HG03439 (cell line): ENCODE results near the gene CFAP20.
"Not testable (repeated sequence)": the region's sequence is repeated elsewhere in the genome, so short reads cannot be mapped to it uniquely, and the experiment has no call there.

Experiments used
- ATAC-seq: cut with Tn5 transposase; IDR thresholded peaks from one replicate; pipeline ENCODE4 v1.9.1; 2021; ENCODE audit warnings: mild to moderate bottlenecking, moderate library complexity; ENCODE audit not compliant: unreplicated experiment

CFAP20 gene

DNA sequence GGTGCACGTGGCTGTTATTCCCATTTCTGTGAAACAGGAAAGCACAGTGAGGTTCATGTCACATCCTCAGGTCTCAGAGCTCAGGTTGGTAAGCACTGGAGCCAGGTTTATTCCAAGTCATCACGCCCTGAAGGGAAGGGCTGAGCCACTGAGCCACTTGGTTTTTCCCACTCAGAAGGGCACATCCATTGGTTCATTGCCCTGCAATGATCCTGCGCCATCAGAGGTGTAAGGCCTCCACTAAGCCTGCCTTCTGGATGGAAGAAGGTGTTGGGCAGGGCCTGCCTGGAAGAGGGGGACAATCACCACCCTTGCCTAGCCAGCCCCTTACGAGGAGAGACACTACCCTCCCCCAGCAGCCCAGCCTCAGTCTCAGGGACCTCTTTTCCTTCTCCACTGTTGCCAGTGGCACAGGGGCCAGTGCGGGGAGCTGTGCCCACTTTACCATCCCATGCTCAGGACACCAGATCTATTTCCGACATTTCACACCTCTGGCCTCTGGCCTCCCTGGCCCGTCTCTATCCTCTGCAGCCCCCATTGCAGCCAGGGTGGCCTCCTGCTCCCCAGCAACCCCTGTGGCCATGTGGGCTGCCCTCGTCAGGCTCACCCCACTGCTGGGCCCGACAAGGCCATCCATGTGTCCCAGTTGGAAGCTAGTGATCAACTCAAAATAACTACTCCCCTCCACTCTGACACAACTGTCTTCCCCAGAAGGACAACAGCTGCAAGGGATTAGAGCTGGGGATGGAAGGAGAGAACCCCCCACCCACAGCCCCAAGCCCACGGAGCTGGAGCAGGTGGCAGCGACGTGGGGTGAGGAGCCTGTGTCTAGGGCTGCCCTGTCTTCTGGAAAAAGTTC is 29.9 kb downstream of the CFAP20 start:
- ATAC-seq: no peak

DNA sequence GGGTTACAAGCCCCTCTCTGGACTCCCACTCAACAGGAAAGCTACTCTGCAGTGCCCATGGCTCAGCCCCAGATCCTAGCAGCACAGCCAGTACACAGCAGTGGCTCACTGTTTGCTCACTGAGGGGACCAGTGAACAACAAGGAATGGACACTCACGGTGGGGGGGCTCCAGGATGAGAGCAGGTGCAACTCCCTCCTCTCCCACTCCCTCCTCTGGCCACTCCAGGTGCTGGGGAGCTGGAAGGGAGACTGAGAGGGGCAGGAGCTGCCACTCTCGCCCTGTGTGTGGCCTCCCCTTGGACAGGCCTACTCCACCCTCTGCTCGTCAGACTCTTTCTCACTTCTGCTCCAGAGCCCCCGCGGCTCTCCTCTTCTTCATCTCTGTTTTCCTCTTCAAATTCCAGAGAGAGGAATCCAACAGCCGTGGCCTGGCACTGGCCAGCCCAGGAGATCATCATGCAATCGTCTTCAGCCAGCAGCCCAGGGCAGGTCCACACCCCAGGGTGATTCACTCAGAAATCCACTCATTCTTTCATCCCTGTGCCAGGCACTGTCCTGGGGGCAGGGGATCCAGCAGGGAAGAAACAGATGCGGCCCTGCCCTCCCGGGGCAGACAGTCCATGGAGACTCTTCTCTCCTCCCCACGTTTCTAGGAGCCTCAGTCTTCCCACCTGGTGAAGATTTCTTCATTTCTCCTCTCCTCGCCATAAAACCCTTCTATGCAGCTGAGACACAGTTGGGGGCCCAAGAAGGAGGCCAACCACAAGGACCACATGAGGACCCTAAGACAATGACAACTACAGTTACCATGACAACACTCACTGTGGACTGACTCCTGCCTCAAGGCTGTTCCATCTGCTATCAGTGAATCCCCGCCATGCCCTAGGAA is 30.7 kb downstream of the CFAP20 start:
- no peak for ATAC-seq

- no peak for ATAC-seq
These were observed 32.9 kb downstream of the CFAP20 start for GRCh38 chr16:58096249-58096648.

- not testable (repeated sequence) for ATAC-seq
These were observed 33.6 kb downstream of the CFAP20 start for GRCh38 chr16:58095575-58095960.

DNA sequence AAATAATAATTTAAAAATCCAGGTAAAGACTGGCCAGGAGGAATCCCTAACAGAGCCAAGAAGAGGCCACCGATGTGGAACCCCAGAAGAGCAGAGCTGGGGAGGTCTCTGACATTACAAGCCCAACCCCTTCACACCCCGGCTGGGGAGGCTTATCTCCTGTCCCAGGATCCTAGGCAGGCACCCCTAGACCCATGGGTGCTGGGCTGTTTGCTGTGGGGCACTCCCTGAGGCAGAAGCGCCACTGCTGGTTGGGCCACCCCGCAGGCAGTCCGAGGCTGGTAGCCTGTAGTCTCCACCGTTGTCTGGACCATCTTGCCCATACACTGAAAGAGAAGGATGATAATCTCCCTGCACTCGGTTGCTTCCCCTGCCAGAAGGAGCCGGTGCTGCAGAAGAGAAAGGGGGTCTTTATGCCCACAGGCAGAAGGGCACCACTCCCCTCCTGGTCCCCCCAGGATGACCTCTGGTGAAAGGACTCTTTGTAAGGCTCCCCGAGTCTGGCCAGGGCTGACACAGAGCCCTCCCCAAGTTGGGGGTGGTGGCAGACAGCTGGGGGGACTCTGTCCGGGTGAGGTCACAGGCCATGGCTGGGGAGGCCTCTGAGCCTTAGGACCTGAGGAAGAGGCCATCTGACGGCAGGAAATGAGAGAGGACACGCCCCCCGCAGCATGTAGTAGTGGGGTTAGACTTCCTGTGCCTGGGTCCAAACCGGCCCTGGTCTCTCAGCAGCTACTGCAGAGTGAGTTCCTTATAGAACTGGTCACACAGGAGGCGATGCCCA is 34.2 kb downstream of the CFAP20 start:
- ATAC-seq: no peak

DNA sequence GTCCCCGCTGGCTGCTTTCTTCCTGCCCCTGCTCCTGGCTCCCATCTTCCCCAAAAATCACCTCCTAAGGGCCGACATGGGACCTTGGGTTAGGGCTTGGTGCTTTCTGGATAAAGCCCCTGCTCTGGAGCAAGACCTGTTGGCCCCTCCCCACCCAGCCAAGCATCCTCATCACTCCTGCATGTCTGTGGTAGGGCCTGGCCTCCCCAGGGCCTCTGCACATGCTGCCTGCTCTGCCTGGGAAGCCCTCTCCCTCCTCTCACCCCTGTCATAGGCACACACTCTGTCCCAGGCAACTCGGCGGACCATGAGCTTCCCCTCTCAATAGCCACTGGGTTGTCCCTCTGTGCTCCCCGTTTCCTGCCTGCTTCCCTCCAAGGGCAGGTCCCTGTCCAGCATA is 35.2 kb downstream of the CFAP20 start:
- no peak for ATAC-seq

GRCh38 chr16:58090396-58090795 is 38.8 kb downstream of the CFAP20 start:
- not testable (repeated sequence) for ATAC-seq

GRCh38 chr16:58088091-58088490 is 41.1 kb downstream of the CFAP20 start:
- no peak for ATAC-seq

- ATAC-seq: no peak
These were observed 41.8 kb downstream of the CFAP20 start for GRCh38 chr16:58087209-58087913.

DNA sequence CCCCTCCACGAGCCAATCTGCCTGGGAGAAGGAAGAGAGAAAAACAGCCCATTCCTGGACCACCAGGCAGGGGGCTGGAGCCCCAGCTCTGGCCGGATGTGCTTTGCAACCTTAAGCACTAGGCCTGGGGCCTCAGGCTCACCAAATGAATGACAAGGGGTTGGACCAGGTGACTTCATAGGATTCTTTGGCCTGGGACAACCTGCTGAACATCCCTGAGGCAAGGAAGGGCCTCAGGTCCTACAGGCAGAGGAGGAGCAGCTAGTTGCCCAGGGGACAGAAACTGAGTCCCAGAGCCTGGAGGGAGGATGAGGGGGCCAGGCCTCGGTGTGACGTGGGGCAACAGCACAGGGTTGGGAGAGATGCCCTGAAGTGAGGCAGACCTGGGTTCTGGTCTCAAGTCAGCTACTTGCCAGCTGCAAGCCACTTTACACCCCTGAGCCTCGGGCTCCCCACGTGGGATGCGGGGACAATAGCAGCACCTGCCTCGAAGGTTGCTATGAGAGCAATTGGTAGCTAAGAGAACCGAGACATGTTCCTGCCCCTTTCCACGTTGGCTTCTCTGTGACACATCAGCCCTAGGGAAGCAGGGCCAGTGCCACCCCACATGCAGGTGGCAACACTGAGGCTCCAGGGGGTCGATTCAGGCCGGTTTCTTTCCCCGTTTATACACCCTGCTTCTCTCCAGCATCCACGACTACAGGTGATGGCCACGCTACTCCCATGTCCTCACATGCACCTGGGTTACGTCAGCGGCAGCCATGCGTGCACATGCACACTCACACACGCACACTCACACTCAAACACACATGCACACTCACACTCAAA is 42.6 kb downstream of the CFAP20 start:
- no peak for ATAC-seq

DNA sequence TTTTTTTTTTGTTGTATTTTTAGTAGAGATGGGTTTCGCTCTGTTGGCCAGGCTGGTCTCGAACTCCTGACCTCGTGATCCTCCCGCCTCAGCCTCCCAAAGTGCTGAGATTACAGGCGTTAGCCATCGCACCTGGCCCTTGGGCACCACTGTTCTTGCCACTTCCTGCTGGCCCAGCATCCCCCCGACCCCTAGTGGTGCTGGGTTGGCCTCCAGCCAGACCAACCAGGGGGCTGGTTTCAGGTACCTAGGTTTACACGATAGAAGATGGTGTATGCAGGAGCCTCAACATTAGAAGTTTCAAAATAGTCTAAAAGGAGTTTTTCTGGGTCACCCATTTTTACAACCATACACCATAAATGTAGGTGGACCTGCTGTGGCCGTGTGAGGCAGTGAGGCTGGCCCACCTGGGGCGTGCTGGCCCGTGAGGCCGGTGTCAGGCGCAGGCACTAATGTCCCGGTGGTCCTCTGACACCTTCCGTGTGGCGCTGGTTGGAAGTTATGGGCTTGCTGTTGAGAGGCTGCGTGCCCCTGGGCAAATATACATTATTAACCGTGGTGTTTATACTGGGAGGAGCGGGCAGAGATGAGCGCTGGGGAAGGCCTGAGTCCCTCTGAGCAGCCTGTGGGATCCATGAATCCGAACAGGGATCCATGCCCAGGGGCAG is 43.5 kb downstream of the CFAP20 start:
- no peak for ATAC-seq

GRCh38 chr16:58085171-58085570 is 44.0 kb downstream of the CFAP20 start:
- ATAC-seq: no peak

GRCh38 chr16:58084635-58085034 is 44.5 kb downstream of the CFAP20 start:
- ATAC-seq: no peak

GRCh38 chr16:58082381-58082780 is 46.8 kb downstream of the CFAP20 start:
- no peak for ATAC-seq

GRCh38 chr16:58080657-58081056 is 48.5 kb downstream of the CFAP20 start:
- not testable (repeated sequence) for ATAC-seq

DNA sequence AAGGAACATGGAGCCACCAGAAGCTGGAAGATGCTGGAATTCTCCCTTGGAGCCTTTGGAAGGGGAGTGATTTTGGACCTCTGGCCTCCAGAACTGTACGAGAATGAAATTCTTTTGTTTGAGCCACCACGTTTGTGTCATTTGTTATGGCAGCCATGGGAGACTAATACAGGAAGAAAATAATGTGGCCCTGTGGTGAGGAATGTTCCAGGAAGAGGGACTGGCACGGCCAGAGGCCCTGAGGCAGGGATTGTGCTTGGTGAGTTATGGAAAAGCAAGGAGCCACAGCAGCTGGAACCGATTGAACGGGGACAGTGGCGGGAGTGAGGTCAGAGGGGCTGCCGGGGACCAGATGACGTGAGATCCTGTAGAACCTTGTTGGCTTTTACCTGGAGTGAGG is 51.4 kb downstream of the CFAP20 start:
- no peak for ATAC-seq

- ATAC-seq: no peak
These were observed 52.7 kb downstream of the CFAP20 start for GRCh38 chr16:58076514-58076913.

- ATAC-seq: no peak
These were observed 54.5 kb downstream of the CFAP20 start for GRCh38 chr16:58074657-58075056.

DNA sequence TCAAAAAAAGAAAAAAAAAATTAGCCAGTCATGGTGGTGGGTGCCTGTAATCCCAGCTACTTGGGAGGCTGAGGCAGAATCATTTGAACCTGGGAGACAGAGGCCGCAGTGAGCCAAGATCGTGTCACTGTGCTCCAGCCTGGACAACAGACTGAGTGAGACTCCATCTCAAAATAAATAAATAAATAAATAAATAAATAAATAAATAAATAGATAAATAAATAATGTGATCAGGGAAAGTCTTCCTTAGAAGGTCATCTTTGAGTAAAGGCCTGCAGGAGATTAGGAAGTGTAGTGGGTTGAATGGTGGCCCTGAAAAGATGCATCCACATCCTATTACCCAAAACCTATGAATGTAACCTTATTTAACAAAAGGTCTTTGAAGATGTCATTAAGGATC is 56.1 kb downstream of the CFAP20 start:
- not testable (repeated sequence) for ATAC-seq
